ENCODE measurements around the gene ZNF814. TPM values are rescaled to one million over a fixed set of nuclear protein-coding genes. Genes with fewer than 3 reads are reported as not detected.
"Not testable (repeated sequence)": the region's sequence is repeated elsewhere in the genome, so short reads cannot be mapped to it uniquely, and the experiment has no call there.

Gene ZNF814
- total RNA-seq, 1 experiment from 2014 or later = 44.3 TPM

DNA sequence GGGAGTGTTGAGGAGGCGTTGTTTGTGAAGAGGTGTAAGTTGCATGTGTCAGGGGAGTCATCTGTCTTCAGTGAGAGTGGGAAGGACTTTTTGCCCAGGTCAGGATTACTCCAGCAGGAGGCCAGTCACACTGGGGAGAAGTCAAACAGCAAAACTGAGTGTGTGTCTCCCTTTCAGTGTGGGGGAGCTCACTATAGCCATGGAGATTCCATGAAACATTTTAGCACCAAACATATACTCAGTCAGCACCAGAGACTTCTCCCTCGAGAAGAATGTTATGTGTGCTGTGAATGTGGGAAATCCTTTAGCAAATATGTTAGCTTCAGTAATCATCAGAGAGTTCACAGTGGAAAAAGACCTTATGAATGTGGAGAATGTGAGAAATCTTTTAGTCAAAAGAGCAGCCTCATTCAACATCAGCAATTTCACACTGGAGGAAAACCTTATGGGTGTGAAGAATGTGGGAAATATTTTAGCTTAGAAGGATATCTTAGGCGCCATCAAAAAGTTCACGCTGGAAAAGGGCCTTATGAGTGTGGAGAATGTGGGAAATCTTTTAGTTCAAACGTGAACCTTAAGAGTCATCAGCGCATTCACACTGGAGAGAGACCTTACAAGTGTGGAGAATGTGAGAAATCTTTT is 47.6 kb downstream of the ZNF814 start:
- no TSS peak for BruUV-seq (replicated peaks)
- Histone ChIP-seq H3K27ac (ENCODE audit: low read depth, low read length, poor library complexity, severe bottlenecking) (no peak overlapping the region), H3K36me3 (ENCODE audit: insufficient read depth, low read length, poor library complexity, severe bottlenecking) (peaks cover 7% of the 10 kb centered on the region), H3K4me3 (ENCODE audit: low read depth, low read length, poor library complexity, severe bottlenecking) (no peak overlapping the region), H3K9me3 (ENCODE audit: low read depth, low read length, poor library complexity, severe bottlenecking) (no peaks in the 10 kb centered on the region), H3K27me3 (replicated peaks; ENCODE audit: insufficient read depth, low read depth, low read length, poor library complexity) (no peaks in the 10 kb centered on the region), H3K4me1 (ENCODE audit: insufficient read depth, low read length, poor library complexity, severe bottlenecking) (no peaks in the 10 kb centered on the region)
- CTCF ChIA-PET = no interaction called here
- no peak for DNase-seq (ENCODE audit: low spot score)
- POLR2A ChIA-PET (ENCODE audit: low non-redundant PET) = no interaction called here
- intact Hi-C loops (cut with micrococcal nuclease; ENCODE audit: unreplicated experiment) = no loop called here
- no peak for TF ChIP-seq EZH2 (IDR thresholded peaks at IDR 0.05; ENCODE audit: borderline replicate concordance, low read depth, low read length, poor library complexity, severe bottlenecking)
- TF ChIP-seq, protein P1, sequence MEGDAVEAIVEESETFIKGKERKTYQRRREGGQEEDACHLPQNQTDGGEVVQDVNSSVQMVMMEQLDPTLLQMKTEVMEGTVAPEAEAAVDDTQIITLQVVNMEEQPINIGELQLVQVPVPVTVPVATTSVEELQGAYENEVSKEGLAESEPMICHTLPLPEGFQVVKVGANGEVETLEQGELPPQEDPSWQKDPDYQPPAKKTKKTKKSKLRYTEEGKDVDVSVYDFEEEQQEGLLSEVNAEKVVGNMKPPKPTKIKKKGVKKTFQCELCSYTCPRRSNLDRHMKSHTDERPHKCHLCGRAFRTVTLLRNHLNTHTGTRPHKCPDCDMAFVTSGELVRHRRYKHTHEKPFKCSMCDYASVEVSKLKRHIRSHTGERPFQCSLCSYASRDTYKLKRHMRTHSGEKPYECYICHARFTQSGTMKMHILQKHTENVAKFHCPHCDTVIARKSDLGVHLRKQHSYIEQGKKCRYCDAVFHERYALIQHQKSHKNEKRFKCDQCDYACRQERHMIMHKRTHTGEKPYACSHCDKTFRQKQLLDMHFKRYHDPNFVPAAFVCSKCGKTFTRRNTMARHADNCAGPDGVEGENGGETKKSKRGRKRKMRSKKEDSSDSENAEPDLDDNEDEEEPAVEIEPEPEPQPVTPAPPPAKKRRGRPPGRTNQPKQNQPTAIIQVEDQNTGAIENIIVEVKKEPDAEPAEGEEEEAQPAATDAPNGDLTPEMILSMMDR (conservative IDR thresholded peaks at IDR 0.05; ENCODE audit: low read depth, low read length) = no peak

- BruUV-seq (replicated peaks); H3K4me3 ChIP-seq (ENCODE audit: low read depth, low read length, poor library complexity, severe bottlenecking); H3K27me3 ChIP-seq (replicated peaks; ENCODE audit: insufficient read depth, low read depth, low read length, poor library complexity); POLR2A ChIA-PET (ENCODE audit: low non-redundant PET); DNase-seq (ENCODE audit: low spot score); H3K9me3 ChIP-seq (ENCODE audit: low read depth, low read length, poor library complexity, severe bottlenecking); H3K36me3 ChIP-seq (ENCODE audit: insufficient read depth, low read length, poor library complexity, severe bottlenecking); CTCF ChIA-PET; H3K27ac ChIP-seq (ENCODE audit: low read depth, low read length, poor library complexity, severe bottlenecking); intact Hi-C loops (cut with micrococcal nuclease; ENCODE audit: unreplicated experiment); H3K4me1 ChIP-seq (ENCODE audit: insufficient read depth, low read length, poor library complexity, severe bottlenecking): not testable (repeated sequence)
These were observed 50.1 kb downstream of the ZNF814 start for GRCh38 chr19:57838622-57839191.

- H3K4me1 ChIP-seq (ENCODE audit: insufficient read depth, low read length, poor library complexity, severe bottlenecking); intact Hi-C loops (cut with micrococcal nuclease; ENCODE audit: unreplicated experiment); H3K4me3 ChIP-seq (ENCODE audit: low read depth, low read length, poor library complexity, severe bottlenecking); CTCF ChIA-PET; DNase-seq (ENCODE audit: low spot score); H3K27ac ChIP-seq (ENCODE audit: low read depth, low read length, poor library complexity, severe bottlenecking); H3K9me3 ChIP-seq (ENCODE audit: low read depth, low read length, poor library complexity, severe bottlenecking); BruUV-seq (replicated peaks); H3K27me3 ChIP-seq (replicated peaks; ENCODE audit: insufficient read depth, low read depth, low read length, poor library complexity); POLR2A ChIA-PET (ENCODE audit: low non-redundant PET); H3K36me3 ChIP-seq (ENCODE audit: insufficient read depth, low read length, poor library complexity, severe bottlenecking): not testable (repeated sequence)
These were observed 51.8 kb downstream of the ZNF814 start for GRCh38 chr19:57836991-57837390.

- H3K9me3 ChIP-seq (ENCODE audit: low read depth, low read length, poor library complexity, severe bottlenecking) = no peaks in the 10 kb centered on the region
- no TSS peak for BruUV-seq (replicated peaks)
- H3K27ac ChIP-seq (ENCODE audit: low read depth, low read length, poor library complexity, severe bottlenecking) = no peak within 1 kb of the TSS
- TF ChIP-seq, protein P1 (conservative IDR thresholded peaks at IDR 0.05; ENCODE audit: low read depth, low read length) = peak; percentile 46
- no peak for TF ChIP-seq EZH2 (IDR thresholded peaks at IDR 0.05; ENCODE audit: borderline replicate concordance, low read depth, low read length, poor library complexity, severe bottlenecking)
- peak; percentile 71 for DNase-seq (ENCODE audit: low spot score)
- H3K4me1 ChIP-seq (ENCODE audit: insufficient read depth, low read length, poor library complexity, severe bottlenecking) = no peaks in the 10 kb centered on the region
- H3K27me3 ChIP-seq (replicated peaks; ENCODE audit: insufficient read depth, low read depth, low read length, poor library complexity) = no peaks in the 10 kb centered on the region
- intact Hi-C loops (cut with micrococcal nuclease; ENCODE audit: unreplicated experiment) = no loop called here
- ChIA-PET POLR2A (ENCODE audit: low non-redundant PET) (no interaction called here), CTCF (interaction anchor here (0.6 kb wide), 1 partner anchor 22 kb away, joined by 8 read pairs; no protein-coding TSS in a partner anchor)
- H3K36me3 ChIP-seq (ENCODE audit: insufficient read depth, low read length, poor library complexity, severe bottlenecking) = no peaks in the 10 kb centered on the region
- no peak within 1 kb of the TSS for H3K4me3 ChIP-seq (ENCODE audit: low read depth, low read length, poor library complexity, severe bottlenecking)
These were observed 58.7 kb downstream of the ZNF814 start, which contains the start of gene ZNF587B for GRCh38 chr19:57830071-57830602. Gene ZNF587B, plus strand, starts transcription at chr19:57830299. Its CDS starts 230 bp downstream, at chr19:57830529.

All from A673 (cell line).